Right ventricle myocardium superior (tissue), 1 donor: ENCODE results near the gene RTP5. TPM values are rescaled to one million over a fixed set of nuclear protein-coding genes. Genes with fewer than 3 reads are reported as not detected.

Experiments
- ATAC-seq: fragments of 200-7000 bp; cut with Tn5 transposase; one replicate; pipeline ENCODE4 v1.9.1; 2020; ENCODE audit warnings: mild to moderate bottlenecking; ENCODE audit not compliant: poor library complexity
- DNase-seq: peaks from one replicate; pipeline ENCODE4 v3.0.0-alpha.2; 2020
- intact Hi-C: fragments of 100-400 bp; cut with DNase I; formaldehyde crosslinking; loops from one replicate; pipeline ENCODE4 v1.11.2; 2022
- total RNA-seq: library from RNA; stranded (reverse); fragmentation: NEBNext Ultra II Directional; extraction: Animal tissue kit (Norgen Biotek cat#: 25700); gene quantifications from one replicate; pipeline ENCODE4 v1.2.1, GENCODE V29; 2021
- donor health status: DM: no; HTN: yes; CAD: no; lungs with severe emphysema.

RTP5 gene
- total RNA-seq, 1 donor from 2014 or later = not detected

GRCh38 chr2:241894056-241894641 is 24.6 kb downstream of the RTP5 start:
- intact Hi-C loops = no loop called here
- ATAC-seq (no peak), DNase-seq (no peak)

- no peak for ATAC-seq
- DNase-seq = no peak
- intact Hi-C loops = no loop called here
Measured at GRCh38 chr2:241894681-241895426, 25.3 kb downstream of the RTP5 start.

DNA sequence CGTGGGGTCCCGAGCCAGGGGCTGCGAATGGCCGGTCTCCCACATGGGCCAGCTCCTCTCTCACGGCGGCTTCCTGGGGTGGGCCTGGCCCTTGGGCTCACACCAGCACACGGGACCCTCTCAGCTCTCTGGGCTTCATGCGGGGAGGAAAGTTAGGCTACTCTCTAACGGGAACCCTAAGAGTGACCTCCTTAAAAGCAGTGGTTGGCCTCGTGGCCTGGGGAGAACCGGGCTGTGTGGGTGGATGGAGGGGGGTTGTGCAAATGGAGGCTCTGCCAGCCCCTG is 25.8 kb downstream of the RTP5 start:
- intact Hi-C loops = no loop called here
- no peak for DNase-seq
- no peak for ATAC-seq

GRCh38 chr2:241895712-241896641 is 26.4 kb downstream of the RTP5 start:
- no peak for DNase-seq
- intact Hi-C loops = no loop called here
- no peak for ATAC-seq

GRCh38 chr2:241896746-241897201 is 27.2 kb downstream of the RTP5 start:
- DNase-seq = no peak
- ATAC-seq = no peak
- intact Hi-C loops = no loop called here

DNA sequence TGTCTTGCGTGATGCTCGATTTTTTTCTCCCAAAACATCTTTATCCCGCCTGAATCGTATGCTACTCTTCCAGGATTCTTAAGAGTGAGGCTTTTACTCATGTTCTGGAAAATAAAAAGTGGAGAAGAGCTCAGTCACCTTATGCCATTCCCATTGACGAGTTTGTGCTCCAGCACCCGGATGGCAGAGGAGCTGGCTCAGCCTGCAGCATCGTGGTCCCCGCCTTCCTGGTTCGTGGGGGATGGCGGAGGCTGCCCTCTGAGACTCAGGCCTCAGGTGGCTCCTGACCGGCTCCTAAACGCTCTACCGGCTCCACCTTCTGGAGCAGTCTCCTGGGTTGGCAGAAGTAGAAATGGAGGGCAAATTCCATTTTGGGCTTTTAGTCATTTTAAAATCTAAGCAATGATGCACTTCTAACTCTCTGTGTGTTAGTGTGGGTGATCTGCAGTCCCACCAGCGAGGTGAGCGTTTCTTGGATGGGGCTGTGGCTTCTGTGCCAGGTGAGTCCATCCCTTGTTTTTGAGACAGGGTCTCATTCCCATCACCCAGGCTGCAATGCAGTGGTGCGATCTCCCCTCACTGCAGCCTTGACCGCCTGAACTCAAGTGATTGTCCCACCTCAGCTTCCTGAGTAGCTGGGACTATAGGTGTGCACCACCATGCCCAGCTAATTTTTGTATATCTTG is 27.8 kb downstream of the RTP5 start:
- intact Hi-C loops = no loop called here
- DNase-seq = no peak
- no peak for ATAC-seq

DNA sequence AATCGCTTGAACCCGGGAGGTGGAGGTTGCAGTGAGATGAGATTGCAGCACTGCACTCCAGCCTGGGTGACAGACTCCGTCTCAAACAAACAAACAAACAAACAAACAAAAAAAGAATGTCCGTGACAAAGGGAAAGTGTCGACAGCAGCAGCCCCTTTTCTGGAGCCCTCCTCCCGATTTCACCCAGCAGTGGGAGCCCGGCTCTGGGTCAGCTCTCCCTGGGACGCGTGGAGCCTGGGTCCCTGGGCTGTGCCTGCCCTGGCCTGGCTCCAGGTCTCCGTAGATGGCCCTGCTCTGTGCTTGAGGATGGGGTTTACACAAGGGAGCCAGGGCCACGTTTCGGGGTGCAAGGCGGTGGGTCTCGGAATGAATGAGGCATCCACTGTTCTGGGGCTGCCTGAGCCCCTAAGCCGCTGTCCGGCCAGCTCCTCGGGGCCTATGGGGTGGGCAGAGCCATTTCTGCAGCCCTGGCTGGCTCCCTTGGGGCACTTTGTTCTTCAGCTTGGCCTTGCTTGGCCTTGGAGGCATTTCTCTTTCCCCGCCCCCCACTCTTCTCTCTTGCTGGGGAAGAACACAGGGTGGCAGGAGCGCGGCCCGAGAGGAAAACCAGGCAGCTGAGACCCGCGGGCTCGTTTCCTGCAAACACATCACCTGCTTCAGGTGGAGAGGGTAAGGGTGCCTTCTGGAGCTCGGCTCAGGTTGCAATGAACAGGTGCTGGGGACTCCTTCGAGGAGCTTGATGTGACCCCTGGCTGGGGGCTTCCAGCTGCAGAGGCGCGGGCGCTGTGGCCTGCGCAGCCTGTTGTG is 29.1 kb downstream of the RTP5 start:
- intact Hi-C loops = no loop called here
- ATAC-seq = no peak
- no peak for DNase-seq

GRCh38 chr2:241900251-241901017 is 30.9 kb downstream of the RTP5 start:
- ATAC-seq (no peak), DNase-seq (no peak)

DNA sequence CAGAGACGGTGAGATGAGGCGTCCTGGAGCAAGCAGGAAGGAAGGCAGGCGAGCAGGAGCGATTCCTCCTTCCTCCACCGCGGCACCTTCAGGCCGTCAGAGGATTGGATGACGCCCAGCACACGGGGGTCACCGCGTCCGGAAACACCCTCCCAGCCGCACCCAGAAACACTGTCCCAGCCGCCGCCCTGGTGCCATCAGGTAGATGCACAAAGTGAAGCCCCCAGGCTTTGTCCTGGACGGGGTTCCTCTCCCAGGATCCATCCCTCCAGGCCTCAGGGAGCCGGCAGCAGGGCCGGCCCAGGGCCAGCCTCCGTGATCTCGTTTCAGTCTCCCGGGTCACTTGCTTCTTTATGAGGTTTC is 31.5 kb downstream of the RTP5 start:
- DNase-seq = no peak
- intact Hi-C loops = no loop called here
- ATAC-seq = no peak

More at GRCh38 chr2:241900251-241901017, 30.9 kb downstream of the RTP5 start:
- intact Hi-C loops = no loop called here

- no peak for DNase-seq
- ATAC-seq = no peak
- intact Hi-C loops = no loop called here
Measured at GRCh38 chr2:241901500-241902351, 32.2 kb downstream of the RTP5 start.

GRCh38 chr2:241902357-241902991 is 32.9 kb downstream of the RTP5 start:
- ATAC-seq (no peak), DNase-seq (no peak)
- intact Hi-C loops = no loop called here

DNA sequence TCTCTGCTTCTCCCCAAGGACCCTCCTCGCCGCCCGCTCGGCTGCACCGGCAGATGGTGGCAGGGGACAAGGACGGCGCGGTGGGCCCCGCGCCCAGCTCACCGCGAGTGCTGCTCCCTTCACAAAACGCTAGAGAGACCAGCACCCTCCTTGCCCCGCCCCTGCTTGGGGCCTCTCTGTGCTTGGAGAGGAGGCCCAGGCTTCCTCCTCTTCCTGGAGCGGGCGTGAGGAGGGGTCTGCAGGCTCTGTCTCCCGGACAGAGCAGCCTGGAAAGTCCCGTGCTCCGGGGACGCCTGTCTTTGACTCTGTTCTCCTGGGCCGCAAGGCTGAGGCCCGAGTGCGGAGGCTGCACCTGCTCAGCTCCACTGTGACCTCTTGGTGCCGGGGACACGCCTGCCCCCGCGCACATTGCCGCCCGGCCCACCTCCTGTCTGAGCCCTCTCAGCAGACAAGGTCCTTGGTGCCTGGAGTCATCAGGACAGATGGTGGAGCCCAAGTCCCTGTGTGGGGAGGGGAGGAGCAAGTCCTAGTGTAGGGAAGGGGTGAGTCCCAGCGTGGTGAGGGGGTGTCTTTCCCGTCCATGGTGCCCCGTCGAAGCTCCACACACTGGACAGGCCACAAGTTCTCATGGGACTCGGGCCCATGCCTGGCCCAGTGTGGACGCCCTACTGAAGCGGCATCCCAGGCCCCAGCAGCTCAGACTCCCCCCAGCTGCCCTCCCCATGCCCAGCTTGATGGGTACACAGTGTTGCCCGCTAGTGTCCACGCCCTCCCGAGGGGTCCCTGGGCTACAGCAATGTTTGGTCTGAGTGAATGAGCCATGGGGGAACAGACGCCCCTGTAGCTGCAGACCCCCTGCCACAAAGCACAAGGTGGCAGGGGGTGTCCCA is 33.8 kb downstream of the RTP5 start:
- DNase-seq = no peak
- no peak for ATAC-seq
- intact Hi-C loops = no loop called here

DNA sequence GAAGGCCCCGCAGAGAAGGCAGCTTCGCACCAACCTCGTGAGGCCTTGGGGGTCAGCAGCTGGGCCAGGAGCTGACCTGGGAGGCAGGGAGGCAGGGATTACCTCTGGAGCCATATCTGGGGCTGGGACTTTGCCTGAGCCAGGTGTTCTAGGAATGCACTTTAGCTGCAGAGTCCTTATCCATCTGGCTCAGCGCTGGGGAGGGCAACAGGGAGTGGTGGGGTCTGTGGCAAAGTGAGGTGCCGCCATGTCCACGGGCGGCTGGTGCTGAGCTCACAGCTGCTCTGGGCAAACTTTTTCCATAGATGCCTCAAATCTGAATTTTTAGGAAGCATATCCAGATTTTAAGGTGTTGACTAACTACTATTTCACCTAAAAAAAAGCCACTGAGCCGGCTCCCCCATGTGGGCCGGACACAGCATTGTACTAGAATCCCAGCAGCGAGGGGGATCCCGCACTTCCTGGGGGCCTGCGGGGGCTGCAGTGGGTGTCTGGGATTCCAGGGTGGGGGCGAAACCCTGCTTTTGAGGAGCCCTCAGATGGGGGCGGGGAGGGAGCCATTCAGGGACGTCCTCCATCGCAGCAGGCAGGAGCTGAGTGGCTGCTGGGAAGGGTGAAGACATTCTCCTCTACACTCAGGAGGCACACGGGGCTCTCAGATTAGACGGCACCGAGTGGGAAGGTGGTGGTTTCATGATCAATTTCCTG is 34.6 kb downstream of the RTP5 start:
- intact Hi-C loops = no loop called here

GRCh38 chr2:241904791-241905710 is 35.5 kb downstream of the RTP5 start:
- intact Hi-C loops = no loop called here
- DNase-seq = no peak
- ATAC-seq = no peak

More for the DNA sequence above, 34.6 kb downstream of the RTP5 start:
- ATAC-seq (no peak), DNase-seq (no peak)
